Measurements from ENCODE around the gene GPR161.

The GPR161 gene

DNA sequence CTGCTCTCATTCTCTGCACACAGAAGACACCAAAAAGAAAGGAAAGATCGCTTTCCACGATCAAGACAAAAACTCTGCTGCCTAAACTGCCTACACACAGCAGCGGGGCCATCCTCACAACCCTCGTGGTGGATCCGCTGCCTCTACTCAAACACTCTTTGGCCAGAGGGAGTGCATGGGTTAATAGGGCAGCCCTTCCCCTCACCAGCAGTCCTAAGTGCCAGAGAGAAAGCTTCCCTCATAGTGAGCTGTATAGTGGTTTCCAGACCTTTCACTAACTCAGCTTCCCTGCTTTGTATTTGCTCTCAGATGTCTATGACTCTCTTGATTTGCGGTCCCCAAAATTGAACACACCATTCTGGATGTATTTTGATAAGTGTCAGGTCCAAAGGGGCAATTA, 30.9 kb downstream of the GPR161 start:
- no peak for DNase-seq

DNA sequence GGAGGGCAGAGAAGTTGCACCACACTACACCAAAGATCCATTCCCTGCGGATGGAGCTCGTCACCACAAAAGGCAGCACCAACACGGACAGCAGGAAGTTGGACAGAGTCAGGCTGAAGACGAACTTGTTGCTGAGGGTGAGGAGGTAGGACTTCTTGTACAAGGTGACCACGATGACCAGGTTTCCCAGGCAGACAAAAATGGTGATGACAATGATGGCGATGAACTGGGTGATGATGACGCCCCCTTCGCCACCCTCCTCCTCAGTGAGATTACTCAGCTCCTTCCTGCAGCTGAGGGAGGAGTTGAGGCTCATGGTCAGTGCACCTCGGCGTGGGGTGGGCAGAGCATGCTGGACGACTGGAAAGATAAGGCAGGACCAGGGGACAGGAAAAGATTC, 32.2 kb downstream of the GPR161 start:
- DNase-seq = no peak

DNA sequence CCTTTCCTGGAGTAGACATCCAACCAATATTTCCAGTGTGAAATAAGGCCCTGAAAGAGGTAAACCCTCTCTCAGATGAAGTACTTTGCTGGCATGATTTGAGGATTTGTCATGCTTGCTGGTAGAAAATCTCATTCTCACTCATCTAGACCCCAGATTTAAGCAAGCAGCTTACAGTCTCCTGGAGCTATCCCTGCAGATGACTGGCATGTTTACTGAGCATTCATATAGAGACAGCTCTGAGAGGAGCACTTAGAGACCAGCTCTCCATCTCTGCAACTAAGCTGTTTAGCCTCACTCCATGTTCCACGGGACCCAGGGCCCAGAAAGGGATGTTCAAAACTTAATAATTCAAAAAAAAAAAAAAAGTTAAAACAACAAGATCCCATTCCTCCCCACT, 34.2 kb downstream of the GPR161 start:
- no peak for DNase-seq

- no peak for DNase-seq
These were observed 35.4 kb downstream of the GPR161 start for GRCh38 chr1:168101336-168101735.

GRCh38 chr1:168100315-168101002, 36.3 kb downstream of the GPR161 start:
- DNase-seq = no peak

- DNase-seq = no peak
These were observed 37.4 kb downstream of the GPR161 start for GRCh38 chr1:168099337-168099801.

DNA sequence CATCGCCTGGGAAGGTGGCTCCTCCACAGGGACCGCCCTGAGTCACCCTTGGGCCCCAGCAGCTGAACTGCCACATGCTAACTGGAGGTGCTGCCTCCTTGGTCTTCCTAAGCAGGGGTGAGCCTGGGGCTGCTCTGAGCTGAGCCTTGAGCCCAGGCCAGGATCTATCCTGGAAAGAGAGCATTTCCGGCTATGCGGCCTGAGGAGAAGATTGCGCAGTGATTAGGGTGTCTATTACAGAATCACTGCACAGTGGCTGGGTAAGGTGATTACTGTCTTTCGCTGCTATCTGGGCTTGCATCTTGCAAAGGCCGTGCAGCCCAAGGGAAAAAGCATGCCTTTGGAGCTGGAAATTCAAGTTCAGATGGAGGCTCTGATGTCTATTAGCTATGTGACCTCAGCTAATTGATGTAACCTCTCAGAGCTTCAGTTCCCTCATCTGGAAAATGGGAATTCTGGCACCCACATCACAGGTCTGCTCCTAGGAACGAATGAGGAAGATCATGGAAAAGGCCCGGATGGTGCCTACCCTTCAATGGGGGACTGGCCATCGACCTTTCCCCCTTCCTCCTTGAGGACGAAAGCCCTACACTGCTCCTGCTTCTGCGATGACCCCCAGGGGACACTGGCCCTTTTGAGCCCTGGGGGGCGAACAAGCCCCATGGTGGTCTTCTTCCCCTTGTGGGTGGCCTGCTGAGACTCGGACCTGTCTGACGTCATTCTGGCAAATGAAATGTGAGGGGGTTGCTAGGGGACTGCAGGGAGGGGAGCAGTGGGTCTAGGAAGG, 38.0 kb downstream of the GPR161 start:
- DNase-seq = no peak

DNA sequence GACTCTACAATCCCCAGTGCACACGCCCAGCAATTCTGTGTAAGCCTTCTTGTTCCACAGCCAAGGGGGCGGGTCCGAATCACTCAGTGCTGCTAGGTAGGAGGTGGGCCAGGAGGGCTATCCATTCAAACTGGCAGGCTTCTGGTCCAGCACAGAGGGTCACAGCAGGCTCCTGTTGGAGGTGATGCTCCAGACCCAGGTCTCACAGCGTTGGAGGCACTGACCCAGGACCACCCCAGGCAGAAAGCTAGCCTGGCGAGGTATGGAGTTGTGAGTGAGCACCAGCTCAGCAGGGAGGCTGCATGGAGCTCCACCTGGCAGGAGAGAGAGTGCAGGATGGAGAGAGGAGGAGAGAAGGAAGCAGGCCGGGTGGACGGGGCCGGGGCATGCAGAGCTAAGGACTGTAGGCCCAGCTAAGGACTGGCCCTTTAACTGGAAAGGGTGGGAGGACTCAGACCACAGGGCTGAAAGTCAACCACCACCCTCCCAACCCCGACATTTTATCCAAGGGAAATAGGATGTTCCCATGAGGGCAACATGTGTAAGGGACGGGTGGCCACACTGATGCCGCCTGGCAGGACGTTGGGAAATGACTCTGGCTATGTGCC, 38.7 kb downstream of the GPR161 start:
- no peak for DNase-seq

- DNase-seq = no peak
These were observed 40.2 kb downstream of the GPR161 start for GRCh38 chr1:168096296-168097165.

DNA sequence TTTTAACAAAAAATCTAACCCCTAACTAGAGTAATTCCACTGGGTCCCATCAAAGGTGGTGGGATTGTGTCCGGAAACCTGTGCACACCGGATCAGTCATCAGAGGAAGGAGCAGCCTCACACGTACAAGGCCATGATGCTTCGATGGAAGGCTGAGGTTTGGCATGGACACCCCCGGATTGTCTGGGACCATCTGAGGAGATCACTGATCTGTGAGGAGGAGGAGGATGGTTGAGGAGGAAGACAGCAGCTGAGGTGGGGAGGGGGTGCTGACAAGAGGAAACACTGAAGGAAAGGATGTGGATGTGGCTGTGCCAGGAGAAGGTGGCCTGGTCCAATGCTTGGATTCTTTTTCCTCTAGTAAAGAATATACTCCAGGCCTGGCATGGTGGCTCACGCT, 41.3 kb downstream of the GPR161 start:
- no peak for DNase-seq

DNA sequence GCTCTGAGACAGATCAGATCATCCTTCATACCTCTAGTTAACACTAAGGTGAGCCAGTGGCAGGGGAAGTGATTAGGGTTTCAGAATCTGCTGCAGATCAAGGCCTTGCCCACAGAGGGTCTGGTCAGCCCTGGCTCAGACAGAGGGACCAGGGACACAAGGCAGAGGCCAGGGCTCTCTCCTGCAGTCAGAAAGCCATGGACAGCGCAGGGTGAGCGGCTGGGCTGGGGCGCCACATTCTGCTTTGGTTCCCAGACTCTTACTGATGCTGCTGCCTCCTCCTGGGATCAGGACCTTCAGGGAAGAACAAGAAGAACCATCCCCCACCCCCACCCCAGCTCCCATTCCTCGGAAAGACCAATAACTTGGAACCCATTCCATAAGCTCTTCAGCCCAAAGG, 43.1 kb downstream of the GPR161 start:
- no peak for DNase-seq

GRCh38 chr1:168092566-168093355, 44.0 kb downstream of the GPR161 start:
- DNase-seq = no peak

GRCh38 chr1:168091720-168092550, 44.8 kb downstream of the GPR161 start:
- DNase-seq = no peak

DNA sequence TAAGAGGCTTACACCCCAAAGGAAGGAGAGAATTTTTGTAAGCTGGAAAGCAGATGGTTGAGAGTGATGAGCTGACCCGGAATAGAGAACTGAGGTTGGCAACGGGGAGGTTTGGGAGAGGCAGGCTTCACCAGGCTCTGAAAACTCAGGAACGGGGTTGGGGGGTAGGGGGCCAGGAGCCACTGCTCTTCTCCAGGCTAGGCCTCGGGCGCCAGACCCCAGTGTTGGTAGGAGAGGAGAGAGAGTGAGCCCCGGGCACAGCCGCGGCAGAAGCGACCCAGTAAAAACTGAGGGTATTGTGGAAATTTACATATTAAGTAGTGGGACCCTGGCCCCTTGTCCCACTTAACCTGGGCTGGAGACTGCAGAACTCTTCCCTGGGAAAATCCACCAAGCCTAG, 45.7 kb downstream of the GPR161 start:
- DNase-seq = no peak

DNA sequence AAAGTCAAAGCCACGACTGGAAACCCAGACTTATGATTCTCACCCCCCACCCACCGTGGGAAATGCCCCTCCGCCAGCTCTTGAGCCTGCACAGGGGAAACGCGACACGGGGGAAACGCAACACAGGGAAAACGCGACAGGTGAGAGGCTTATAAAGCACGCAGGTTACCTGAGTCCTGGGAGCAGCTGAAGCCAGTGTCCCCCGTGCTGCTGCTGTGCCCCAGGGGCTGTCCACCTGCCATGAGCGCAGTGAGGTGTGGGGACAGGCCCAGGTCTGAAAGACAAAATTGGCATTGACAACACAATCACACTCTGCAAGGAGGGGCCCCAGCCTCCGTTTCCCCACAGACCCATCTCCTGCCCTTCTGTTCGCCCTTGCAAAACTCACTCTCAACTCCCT, 46.3 kb downstream of the GPR161 start:
- no peak for DNase-seq

- DNase-seq = no peak
These were observed 46.8 kb downstream of the GPR161 start for GRCh38 chr1:168089979-168090337.

DNA sequence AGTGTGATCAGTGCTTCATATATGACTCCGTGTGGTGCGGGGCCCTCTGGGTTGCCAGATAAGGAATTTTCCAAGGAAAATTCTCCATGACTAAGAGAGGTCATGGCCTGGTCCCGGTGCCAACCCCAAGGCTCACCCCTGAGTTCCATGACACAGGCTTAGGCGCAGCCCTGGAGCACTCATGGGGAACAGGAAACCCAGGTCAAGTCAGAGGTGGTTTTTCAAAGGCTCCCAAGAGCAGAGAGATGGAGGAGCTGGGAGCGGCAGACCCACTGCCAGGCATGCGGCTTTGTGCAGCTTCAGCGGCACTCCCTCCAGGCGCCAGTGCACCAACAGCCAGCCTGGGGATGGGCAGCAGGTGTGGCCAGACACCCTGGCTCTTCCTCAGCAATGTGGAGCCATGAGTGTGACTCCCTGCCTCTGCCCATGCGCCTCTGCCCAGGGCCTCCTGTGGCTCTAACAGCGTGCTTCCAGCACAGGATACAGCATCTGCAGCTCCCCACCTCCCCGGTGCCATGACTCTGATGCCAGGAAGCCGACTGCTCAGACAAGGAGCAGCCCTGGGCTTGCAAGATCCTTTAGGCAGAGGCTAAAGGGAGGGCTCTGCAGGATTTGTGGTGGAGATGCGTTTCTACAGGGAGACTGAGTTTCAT, 47.3 kb downstream of the GPR161 start:
- no peak for DNase-seq

DNA sequence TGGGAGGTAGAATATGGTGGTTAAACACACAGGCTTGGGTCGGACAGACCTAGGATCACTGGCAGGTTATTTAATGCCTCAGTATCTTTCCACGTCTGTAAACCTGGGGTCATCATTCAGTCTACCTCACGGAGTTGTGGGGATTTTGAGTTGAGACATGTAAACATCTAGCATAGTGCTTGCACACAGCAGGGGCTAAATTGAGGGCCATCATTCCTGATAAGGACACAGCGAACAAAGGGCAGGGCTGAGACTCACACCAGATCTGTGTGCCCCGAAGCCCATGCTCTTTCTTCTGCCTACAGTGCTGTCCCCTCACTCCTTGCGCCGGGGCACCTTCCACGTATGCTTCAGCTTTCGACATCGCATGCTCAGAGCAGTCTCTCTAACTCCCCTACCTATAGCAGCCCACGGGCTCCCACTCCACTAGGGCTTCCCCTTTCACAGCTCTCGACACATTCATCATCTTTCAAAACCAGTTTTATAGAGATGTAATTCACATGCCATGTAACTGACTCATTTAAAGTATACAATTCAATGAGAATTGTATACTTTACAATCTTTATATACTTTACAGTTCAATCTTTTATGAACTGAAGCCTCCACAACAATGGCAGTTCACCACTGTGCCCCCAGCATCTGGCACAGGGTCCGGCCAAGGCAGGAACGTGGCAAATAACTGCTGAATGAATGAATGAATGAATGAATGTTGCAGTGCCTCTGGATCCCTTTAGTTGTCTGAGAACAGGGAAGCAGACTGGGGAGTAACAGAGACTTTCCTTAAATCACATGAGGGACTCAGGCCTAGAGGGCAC, 48.0 kb downstream of the GPR161 start:
- DNase-seq = no peak

DNA sequence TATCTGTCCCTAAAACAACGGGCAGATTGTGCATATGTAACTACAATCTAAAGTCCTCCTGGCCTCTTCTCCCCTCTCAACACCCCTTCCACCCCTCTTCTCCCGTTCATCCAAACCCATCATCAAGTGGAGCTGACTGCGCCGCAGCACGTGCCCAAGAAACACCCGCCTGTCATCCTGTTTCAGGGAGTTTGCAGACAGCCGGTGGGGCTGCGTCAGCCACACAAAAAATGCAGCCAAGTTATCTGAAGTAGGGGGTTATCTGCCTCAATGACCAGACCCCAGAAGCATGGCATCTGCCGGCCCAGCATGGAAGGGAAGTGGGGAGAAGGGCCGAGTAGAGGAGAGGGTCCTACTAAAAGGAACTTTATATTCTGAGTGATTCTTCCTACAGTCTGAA, 49.0 kb downstream of the GPR161 start:
- no peak for DNase-seq

DNA sequence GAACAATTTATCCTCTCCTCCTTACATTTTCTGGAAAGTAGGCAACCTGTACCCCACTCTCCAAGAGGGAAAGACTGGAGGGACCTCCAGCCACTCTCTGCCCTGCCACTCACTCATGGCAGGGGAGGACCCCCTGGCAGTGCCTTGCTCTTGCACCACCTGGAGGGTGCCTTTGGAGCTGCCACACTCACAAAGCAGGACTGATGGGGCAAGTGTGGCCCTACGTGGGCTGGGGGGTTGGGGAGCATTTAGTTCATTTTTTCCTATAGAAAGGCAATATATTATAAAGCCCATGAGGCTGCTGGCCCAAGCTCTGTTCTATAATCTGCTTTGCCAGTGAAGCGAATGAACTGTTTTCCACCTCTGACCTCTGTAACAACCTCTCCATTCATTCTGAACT, 50.3 kb downstream of the GPR161 start:
- DNase-seq = no peak
